ENCODE results near the gene FBXO45. TPM values are rescaled to one million over a fixed set of nuclear protein-coding genes. Genes with fewer than 3 reads are reported as not detected.

The FBXO45 gene
- total and polyA plus RNA-seq, 2 of the 4 experiments (the other 2 are of a cell fraction) = 3.8 to 5.0 TPM

DNA sequence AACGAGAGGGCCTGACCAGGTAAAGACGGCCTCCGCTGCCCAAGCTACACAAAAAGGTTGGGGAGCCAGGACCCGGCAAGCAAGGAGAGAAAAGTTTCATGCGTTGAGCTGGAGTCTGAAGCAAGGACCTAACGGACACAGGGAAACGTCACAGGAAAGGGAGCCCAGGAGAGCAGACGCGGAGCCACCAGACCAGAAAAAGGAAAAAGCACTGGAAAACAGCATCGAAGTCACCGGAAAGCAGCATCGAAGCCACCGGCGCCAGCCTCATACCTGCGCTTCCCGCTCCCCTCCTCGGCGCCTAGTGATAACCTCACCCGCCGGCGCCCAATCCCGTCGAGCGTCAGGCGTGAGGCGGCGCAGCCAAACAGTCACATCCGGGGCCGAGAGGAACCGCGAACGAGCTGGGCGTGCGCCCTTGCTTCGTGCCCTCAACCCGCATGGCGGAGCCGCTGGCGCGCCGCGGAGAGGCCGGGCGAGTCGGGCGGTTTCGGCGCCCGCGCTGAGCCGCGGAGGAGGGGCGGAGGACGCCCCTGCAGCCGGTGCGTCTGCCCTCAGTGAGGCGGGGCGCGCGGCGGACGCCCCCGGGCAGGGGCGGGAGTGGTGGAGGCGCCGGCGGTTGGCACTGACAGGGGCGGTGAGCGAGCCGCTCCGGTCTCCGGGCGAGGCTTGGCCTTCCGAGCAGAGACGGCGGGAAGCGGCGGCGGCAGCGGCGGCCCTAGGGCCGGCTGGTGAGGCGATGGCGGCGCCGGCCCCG, at the start of gene FBXO45, which contains the start of gene WDR53 (continued):
- no peak for TF ChIP-seq CEBPB (IDR thresholded peaks at IDR 0.05; ENCODE audit: low read depth, low read length)
- peak; percentile 55; the same call in 1 of the 2 replicates for TF ChIP-seq POLR2A (IDR thresholded peaks at IDR 0.05; ENCODE audit: low read depth, low read length)
- TF ChIP-seq FOS (IDR thresholded peaks at IDR 0.05; ENCODE audit: low read depth, low read length) = 0 out of 2 replicates have a peak, but pooled peaks have one; percentile 12

GRCh38 chr3:196518966-196519717, 49.3 kb upstream of the FBXO45 start:
- Histone ChIP-seq H2AK5ac (ENCODE audit: low read depth, low read length) (no peak overlapping the region), H2BK15ac (ENCODE audit: low read depth, low read length) (no peak overlapping the region), H3K9me3 (ENCODE audit: control insufficient read depth, insufficient read depth, low read length) (peaks cover 31% of the 10 kb centered on the region), H2AFZ (replicated peaks; ENCODE audit: low read length, poor library complexity) (peak overlapping the region; percentile 43), H2AK9ac (replicated peaks; ENCODE audit: low read depth, low read length, poor library complexity) (no peak overlapping the region), H3K79me1 (ENCODE audit: low read depth in 1 of 2, low read length in 2 of 2) (no peaks in the 10 kb centered on the region), H2BK5ac (ENCODE audit: low read depth, low read length, poor library complexity, severe bottlenecking) (no peak overlapping the region), H3K14ac (replicated peaks; ENCODE audit: low read depth, low read length) (no peak overlapping the region), H3K9ac (ENCODE audit: low read depth, low read length) (no peak overlapping the region), H4K8ac (ENCODE audit: low read depth in 2 of 2, low read length in 2 of 2) (no peak overlapping the region), H3K23ac (ENCODE audit: low read depth, low read length) (no peak overlapping the region), H2BK20ac (ENCODE audit: low read depth, low read length) (no peak overlapping the region), H2BK120ac (ENCODE audit: low read depth, low read length) (no peak overlapping the region), H3K18ac (ENCODE audit: low read depth, low read length) (no peak overlapping the region), H3K27me3 (ENCODE audit: control insufficient read depth, insufficient read depth, low read length) (no peaks in the 10 kb centered on the region), H3K36me3 (ENCODE audit: control insufficient read depth, insufficient read depth, low read length) (no peaks in the 10 kb centered on the region), H3K4ac (ENCODE audit: low read depth, low read length) (no peak overlapping the region), H3K4me3 (ENCODE audit: insufficient read depth, low read depth, low read length) (no peak overlapping the region), H3K4me1 (ENCODE audit: control insufficient read depth, insufficient read depth, low read length) (no peaks in the 10 kb centered on the region), H4K5ac (ENCODE audit: low read depth, low read length) (no peak overlapping the region), H3K9me1 (ENCODE audit: insufficient read depth, low read length) (no peaks in the 10 kb centered on the region; the same call in 1 of the 2 replicates), H4K20me1 (ENCODE audit: insufficient read depth, low read length) (no peaks in the 10 kb centered on the region), H4K91ac (ENCODE audit: insufficient read depth, low read depth, low read length) (no peak overlapping the region), H3K56ac (ENCODE audit: extremely low read depth, insufficient read depth, low read length) (no peak overlapping the region), H3K4me2 (ENCODE audit: low read depth, low read length) (no peak overlapping the region), H3K27ac (ENCODE audit: insufficient read depth, low read length) (no peak overlapping the region)
- POLR2A ChIA-PET (ENCODE audit: unreplicated experiment) = no interaction called here
- intact Hi-C loops (cut with micrococcal nuclease) (loop anchor here (1.0 to 5.0 kb wide), 3 partner anchors 266 to 492 kb away; partner anchors contain the start of gene TFRC), in situ Hi-C loops (cut with MboI; ENCODE audit: low sequenced_read_pairs) (loop anchor here (10.0 kb wide), 1 partner anchor 444 kb away; no protein-coding TSS in a partner anchor), dilution Hi-C loops (cut with HindIII; ENCODE audit: low sequenced_read_pairs, unreplicated experiment) (no loop called here)
- ATAC-seq (ENCODE audit: low read depth) (peak; percentile 83), DNase-seq (peak; percentile 73)
- BruUV-seq (replicated peaks) = no TSS peak
- CTCF ChIA-PET = interaction anchor here (1.5 kb wide), 1 partner anchor 10 kb away, joined by 6 read pairs; no protein-coding TSS in a partner anchor
- WGBS, 2 experiments (ENCODE audit: extremely low coverage in 2 of 2, insufficient read length in 1 of 2) = 13% methylated on average over 3 of the region's 12 CpGs; no CpG with 5 or more reads in 1 of the 2 experiments
- TF ChIP-seq SMC3 (IDR thresholded peaks at IDR 0.05; ENCODE audit: low read depth, low read length) (peak; percentile 76), BHLHE40 (IDR thresholded peaks at IDR 0.05; ENCODE audit: low read depth, low read length) (no peak), MAZ (IDR thresholded peaks at IDR 0.05; ENCODE audit: borderline replicate concordance, low read depth, low read length) (no peak), ELK1 (IDR thresholded peaks at IDR 0.05; ENCODE audit: borderline replicate concordance, low read depth, low read length) (no peak), RAD21 (IDR thresholded peaks at IDR 0.05; ENCODE audit: low read length) (peak; percentile 86), MXI1 (IDR thresholded peaks at IDR 0.05; ENCODE audit: borderline replicate concordance, low read depth, low read length) (no peak), CTCF (conservative IDR thresholded peaks at IDR 0.05; ENCODE audit: low read depth, low read length) (peak; percentile 74)
